Measurements from ENCODE around the gene SND1.
"Not testable (repeated sequence)": the region's sequence is repeated elsewhere in the genome, so short reads cannot be mapped to it uniquely, and the experiment has no call there.

The SND1 gene

GRCh38 chr7:127653396-127653795 lies 1.4 kb downstream of the SND1 start:
- DNase-seq: no peak

- DNase-seq: no peak
These were observed 2.7 kb downstream of the SND1 start for GRCh38 chr7:127654404-127655394.

GRCh38 chr7:127655720-127656119 lies 3.7 kb downstream of the SND1 start:
- DNase-seq: no peak

GRCh38 chr7:127657500-127657899 lies 5.5 kb downstream of the SND1 start:
- DNase-seq: no peak

- DNase-seq: no peak
These were observed 7.1 kb downstream of the SND1 start for GRCh38 chr7:127658970-127659630.

GRCh38 chr7:127665922-127666321 lies 13.9 kb downstream of the SND1 start:
- no peak for DNase-seq

- DNase-seq: no peak
These were observed 14.6 kb downstream of the SND1 start for GRCh38 chr7:127666602-127667001.

- DNase-seq: no peak
These were observed 15.2 kb downstream of the SND1 start for GRCh38 chr7:127667017-127667670.

- DNase-seq: no peak
These were observed 16.0 kb downstream of the SND1 start for GRCh38 chr7:127667759-127668530.

- no peak for DNase-seq
These were observed 19.3 kb downstream of the SND1 start for GRCh38 chr7:127671341-127671740.

- no peak for DNase-seq
These were observed 21.9 kb downstream of the SND1 start for GRCh38 chr7:127673902-127674301.

GRCh38 chr7:127674361-127674760 lies 22.4 kb downstream of the SND1 start:
- DNase-seq: no peak

GRCh38 chr7:127674923-127675322 lies 22.9 kb downstream of the SND1 start:
- DNase-seq: not testable (repeated sequence)

GRCh38 chr7:127675721-127676120 lies 23.7 kb downstream of the SND1 start:
- no peak for DNase-seq

GRCh38 chr7:127677433-127678230 lies 25.6 kb downstream of the SND1 start:
- no peak for DNase-seq

GRCh38 chr7:127678337-127678736 lies 26.3 kb downstream of the SND1 start:
- DNase-seq: no peak

GRCh38 chr7:127678947-127679346 lies 27.0 kb downstream of the SND1 start:
- no peak for DNase-seq

GRCh38 chr7:127680983-127681382 lies 29.0 kb downstream of the SND1 start:
- no peak for DNase-seq

GRCh38 chr7:127682140-127682539 lies 30.1 kb downstream of the SND1 start:
- no peak for DNase-seq

GRCh38 chr7:127683776-127684681 lies 32.0 kb downstream of the SND1 start:
- DNase-seq: no peak

Measured in CD4-positive, alpha-beta T cell treated with Interleukin-17A for 4 hours (primary cell).